Right lobe of liver (tissue), 4 donors: ENCODE measurements around the gene NPLOC4.

Source experiments
- CTCF ChIP-seq, 4 donors: fragments of 200-600 bp in 3 of 4; fragments of 450-650 bp in 1 of 4; IDR thresholded peaks; one replicate each; pipeline versions ENCODE4 v1.5.1 to v1.8.0; 2016 to 2022; ENCODE audit warnings: antibody characterized with exemption in 4 of 4, mild to moderate bottlenecking in 2 of 4
- POLR2A ChIP-seq: fragments of 450-650 bp; IDR thresholded peaks from one replicate; pipeline ENCODE4 v1.6.1; 2017; ENCODE audit warnings: antibody characterized with exemption, mild to moderate bottlenecking
- donor health status: DM: no; HTN: no; CAD: no.
- donor health status: DM: no; HTN: no; CAD: no.
- donor health status: DM: no; HTN: yes; CAD: no.

- no peak for TF ChIP-seq POLR2A
- no peak for TF ChIP-seq CTCF (IDR thresholded peaks at IDR 0.05)
Measured at GRCh38 chr17:81564778-81565177, 72.1 kb downstream of the NPLOC4 start.
